Fibroblast of lung (primary cell): ENCODE data around the gene KATNA1.
"Not testable (repeated sequence)": the region's sequence is repeated elsewhere in the genome, so short reads cannot be mapped to it uniquely, and the experiment has no call there.

Experiments
- CTCF ChIP-seq, 2 donors: IDR thresholded peaks in 1 of 2; conservative IDR thresholded peaks in 1 of 2; 1 replicate in 1 of 2; 2 replicates in 1 of 2; pipeline ENCODE4 v1.5.1; 2011 to 2012; ENCODE audit warnings: low read length in 2 of 2, control low read depth in 1 of 2, inconsistent platforms in 1 of 2, low read depth in 1 of 2, mild to moderate bottlenecking in 1 of 2
- EZH2 ChIP-seq: IDR thresholded peaks from 2 replicates; pipeline ENCODE4 v1.5.1; 2012; ENCODE audit warnings: low read length, control low read depth, mild to moderate bottlenecking; ENCODE audit errors: missing control alignments

GRCh38 chr6:149681845-149682244, 33.3 kb upstream of the KATNA1 start:
- not testable (repeated sequence) for TF ChIP-seq CTCF (conservative IDR thresholded peaks at IDR 0.05 in 1 of 2, IDR thresholded peaks at IDR 0.05 in 1 of 2; ENCODE audit: low read depth in 1 of 2, low read length in 2 of 2); EZH2
